Effector memory CD4-positive, alpha-beta T cell (primary cell): ENCODE data around the gene GRIK3.

Source experiments
- DNase-seq, 3 donors: peaks; one replicate each; pipeline ENCODE4 v3.0.0-alpha.2; 2020
- H3K27ac ChIP-seq: 2 replicates; pipeline ENCODE4 v1.7.0; 2013; ENCODE audit warnings: mild to moderate bottlenecking, low read length, moderate library complexity; ENCODE audit not compliant: insufficient read depth, poor library complexity, severe bottlenecking
- H3K27me3 ChIP-seq: replicated peaks from 2 replicates; pipeline ENCODE4 v1.7.0; 2013; ENCODE audit warnings: mild to moderate bottlenecking, low read length; ENCODE audit not compliant: insufficient read depth, control insufficient read depth, poor library complexity, severe bottlenecking
- H3K36me3 ChIP-seq: 2 replicates; pipeline ENCODE4 v1.7.0; 2013; ENCODE audit warnings: mild to moderate bottlenecking, low read length, moderate library complexity; ENCODE audit not compliant: control insufficient read depth, insufficient read depth
- H3K4me1 ChIP-seq: 2 replicates; pipeline ENCODE4 v1.7.0; 2013; ENCODE audit warnings: low read length, mild to moderate bottlenecking; ENCODE audit not compliant: control insufficient read depth, insufficient read depth, poor library complexity, severe bottlenecking
- H3K4me3 ChIP-seq: 2 replicates; pipeline ENCODE4 v1.7.0; 2013; ENCODE audit warnings: low read length, low read depth, mild to moderate bottlenecking; ENCODE audit not compliant: insufficient read depth, poor library complexity, severe bottlenecking
- H3K9me3 ChIP-seq: 2 replicates; pipeline ENCODE4 v1.7.0; 2013; ENCODE audit warnings: mild to moderate bottlenecking, low read length, moderate library complexity; ENCODE audit not compliant: control insufficient read depth

GRIK3 gene

DNA sequence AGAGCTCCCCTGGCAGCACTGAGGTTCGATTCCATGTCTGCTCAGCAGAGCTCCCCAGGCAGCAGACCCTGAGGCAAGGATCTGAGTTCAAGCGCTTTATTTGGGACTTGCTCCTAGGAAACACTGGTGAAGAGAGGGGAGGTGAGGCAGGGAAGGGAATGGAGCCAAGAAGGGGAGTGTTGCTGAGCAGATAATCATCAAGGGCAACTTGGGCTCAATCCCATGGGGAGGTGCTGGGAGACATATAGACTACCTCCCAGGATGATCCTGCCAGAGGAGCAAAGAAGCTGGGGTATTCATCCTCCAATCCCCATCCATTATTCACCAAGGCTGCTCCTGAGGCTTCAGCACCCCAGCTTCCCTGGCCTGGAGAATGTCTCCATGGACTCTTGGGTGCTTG is 47.0 kb downstream of the GRIK3 start:
- Histone ChIP-seq H3K4me1 (no peaks in the 10 kb centered on the region), H3K27me3 (no peaks in the 10 kb centered on the region), H3K9me3 (no peaks in the 10 kb centered on the region), H3K4me3 (no peak overlapping the region), H3K36me3 (no peaks in the 10 kb centered on the region), H3K27ac (no peak overlapping the region)
- no peak for DNase-seq

DNA sequence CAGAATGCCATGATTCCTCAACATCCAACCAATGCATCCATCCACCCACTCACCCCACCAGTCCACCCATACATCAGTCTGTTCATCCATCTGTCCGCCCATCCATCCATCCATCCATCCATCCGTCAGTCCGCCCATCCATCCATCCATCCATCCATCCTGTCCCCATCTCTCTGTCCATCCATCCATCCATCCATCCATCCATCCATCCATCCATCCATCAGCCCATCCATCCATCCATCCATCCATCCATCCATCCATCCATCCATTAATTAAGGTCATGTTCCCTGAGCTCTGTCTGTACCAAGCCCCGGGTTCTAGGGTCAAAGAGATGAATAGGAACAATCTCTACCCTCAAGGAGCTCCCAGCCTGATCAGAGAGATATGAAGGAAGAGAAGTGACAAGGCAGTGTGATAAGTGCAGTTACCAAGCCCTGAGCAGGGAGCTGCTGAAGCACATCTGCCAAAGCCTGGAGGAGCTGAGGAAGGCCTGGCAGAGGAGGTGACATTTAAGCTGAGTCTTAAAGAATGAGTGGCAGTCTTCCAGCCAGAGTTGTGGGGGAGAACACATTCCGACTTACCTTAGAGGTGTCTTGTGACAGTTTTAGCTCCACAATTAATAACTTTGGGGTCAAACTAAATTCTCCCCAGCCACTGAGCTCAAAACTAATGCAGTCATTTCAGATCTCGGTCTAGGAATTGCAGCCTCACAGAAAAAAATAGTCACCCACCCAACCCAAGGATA is 47.9 kb downstream of the GRIK3 start:
- no peak overlapping the region for H3K4me3 ChIP-seq
- no peaks in the 10 kb centered on the region for H3K4me1 ChIP-seq
- no peak overlapping the region for H3K27ac ChIP-seq
- no peaks in the 10 kb centered on the region for H3K27me3 ChIP-seq
- H3K9me3 ChIP-seq: no peaks in the 10 kb centered on the region
- no peaks in the 10 kb centered on the region for H3K36me3 ChIP-seq
- no peak for DNase-seq

DNA sequence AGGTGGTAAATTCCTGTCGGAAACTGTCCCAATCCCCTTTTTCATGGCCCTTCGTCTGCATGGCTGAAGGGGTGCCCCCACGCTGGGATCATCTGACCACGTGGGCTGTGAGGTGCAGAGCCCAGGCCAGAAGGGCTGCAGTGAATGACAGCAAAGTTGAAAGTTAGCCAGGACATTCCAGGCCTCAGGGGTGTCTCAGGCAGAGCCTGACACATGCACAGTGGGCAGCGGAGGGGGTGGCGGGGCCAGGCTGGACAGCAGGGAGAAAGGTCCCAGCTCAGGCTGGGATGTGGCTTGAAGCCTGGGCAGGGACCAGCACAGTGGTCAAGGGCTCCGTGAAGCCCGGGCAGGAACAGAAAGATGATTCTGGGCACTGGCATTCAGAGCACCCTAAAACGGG is 49.6 kb downstream of the GRIK3 start:
- H3K9me3 ChIP-seq: no peaks in the 10 kb centered on the region
- H3K4me3 ChIP-seq: no peak overlapping the region
- H3K4me1 ChIP-seq: no peaks in the 10 kb centered on the region
- DNase-seq: no peak
- no peak overlapping the region for H3K27ac ChIP-seq
- no peaks in the 10 kb centered on the region for H3K36me3 ChIP-seq
- H3K27me3 ChIP-seq: no peaks in the 10 kb centered on the region

DNA sequence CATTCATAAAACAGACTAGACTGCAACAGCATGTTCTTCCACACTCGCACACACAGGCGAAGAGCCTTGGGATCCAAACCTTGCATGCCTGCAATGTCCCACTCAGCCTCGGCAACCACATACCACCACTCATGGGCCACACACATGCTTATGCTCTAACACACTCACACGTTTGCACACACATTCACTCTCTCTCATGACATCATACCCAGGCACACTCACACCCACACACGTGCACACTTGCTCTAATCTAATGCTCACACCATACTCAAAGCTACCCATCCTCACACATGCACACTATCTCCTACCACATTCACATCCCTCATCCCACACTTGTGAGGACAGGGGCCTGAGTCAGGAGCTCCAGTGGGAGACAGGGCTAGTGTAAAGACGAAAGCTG is 50.3 kb downstream of the GRIK3 start:
- no peak overlapping the region for H3K4me3 ChIP-seq
- no peaks in the 10 kb centered on the region for H3K36me3 ChIP-seq
- H3K4me1 ChIP-seq: no peaks in the 10 kb centered on the region
- no peak overlapping the region for H3K27ac ChIP-seq
- no peak for DNase-seq
- no peaks in the 10 kb centered on the region for H3K9me3 ChIP-seq
- no peaks in the 10 kb centered on the region for H3K27me3 ChIP-seq

DNA sequence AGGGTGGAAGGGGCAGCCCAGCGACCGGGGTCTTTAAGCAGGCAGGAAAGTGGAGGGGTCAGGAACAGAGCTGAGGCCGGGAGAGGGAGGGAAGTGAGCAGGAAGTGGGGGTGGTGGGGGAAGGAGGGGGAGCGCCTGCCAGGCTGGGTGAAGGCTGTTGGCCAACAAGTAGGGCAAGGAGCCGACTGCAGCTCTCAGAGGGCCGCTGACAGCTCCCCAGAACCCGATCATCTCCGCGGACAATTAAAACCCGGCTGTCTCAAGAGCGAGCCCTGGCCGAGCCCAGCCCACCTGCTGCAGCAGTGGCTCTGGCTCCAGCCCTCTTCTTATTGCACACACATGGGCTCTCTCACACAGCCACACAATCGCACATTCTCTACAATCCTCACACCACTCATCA is 51.6 kb downstream of the GRIK3 start:
- no peak overlapping the region for H3K4me3 ChIP-seq
- no peaks in the 10 kb centered on the region for H3K36me3 ChIP-seq
- no peaks in the 10 kb centered on the region for H3K9me3 ChIP-seq
- no peak for DNase-seq
- H3K27me3 ChIP-seq: no peaks in the 10 kb centered on the region
- H3K4me1 ChIP-seq: no peaks in the 10 kb centered on the region
- no peak overlapping the region for H3K27ac ChIP-seq

DNA sequence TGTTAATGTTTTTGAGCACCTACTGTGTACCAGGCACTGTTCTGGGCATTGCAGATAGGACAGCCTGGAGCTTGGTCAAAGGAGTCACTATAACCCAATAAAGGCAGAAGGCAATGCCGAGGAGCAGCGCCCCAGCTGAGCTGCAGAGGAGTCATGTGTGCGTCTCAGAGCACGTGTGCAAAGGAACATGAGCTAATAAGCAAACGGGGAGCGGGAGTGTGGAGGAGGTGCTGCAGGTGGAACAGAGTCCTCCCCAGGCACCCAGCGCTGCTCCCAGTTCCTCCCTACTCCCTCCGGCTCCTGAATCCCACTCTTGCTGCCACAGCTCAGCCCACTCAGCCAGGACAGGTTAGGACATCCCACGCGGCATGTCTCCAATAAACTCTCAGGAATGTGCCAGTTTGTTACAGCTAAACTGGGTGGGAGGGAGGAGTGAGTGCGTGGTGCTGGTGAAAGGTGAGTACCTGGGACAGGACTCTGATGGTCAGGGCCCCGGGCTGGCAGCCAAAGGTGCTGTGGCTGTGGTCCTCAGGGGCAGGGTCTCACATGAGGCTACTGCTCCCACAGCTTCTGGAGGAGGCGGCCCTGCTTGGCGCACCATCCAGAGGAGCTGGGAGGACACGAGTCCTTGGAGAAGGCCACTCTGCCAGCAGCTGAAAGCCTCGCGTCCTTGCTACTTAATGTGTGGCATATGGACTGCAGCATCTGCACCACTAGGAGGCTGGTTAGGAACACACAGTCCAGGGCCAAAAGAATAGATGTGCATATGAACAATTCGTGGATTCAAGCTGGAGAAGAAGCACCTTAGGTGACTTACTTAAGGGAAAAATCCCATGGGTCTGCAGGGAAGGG is 52.3 kb downstream of the GRIK3 start:
- Histone ChIP-seq H3K4me1 (no peaks in the 10 kb centered on the region), H3K36me3 (no peaks in the 10 kb centered on the region), H3K4me3 (no peak overlapping the region), H3K27ac (no peak overlapping the region), H3K9me3 (no peaks in the 10 kb centered on the region), H3K27me3 (no peaks in the 10 kb centered on the region)
- DNase-seq: no peak

DNA sequence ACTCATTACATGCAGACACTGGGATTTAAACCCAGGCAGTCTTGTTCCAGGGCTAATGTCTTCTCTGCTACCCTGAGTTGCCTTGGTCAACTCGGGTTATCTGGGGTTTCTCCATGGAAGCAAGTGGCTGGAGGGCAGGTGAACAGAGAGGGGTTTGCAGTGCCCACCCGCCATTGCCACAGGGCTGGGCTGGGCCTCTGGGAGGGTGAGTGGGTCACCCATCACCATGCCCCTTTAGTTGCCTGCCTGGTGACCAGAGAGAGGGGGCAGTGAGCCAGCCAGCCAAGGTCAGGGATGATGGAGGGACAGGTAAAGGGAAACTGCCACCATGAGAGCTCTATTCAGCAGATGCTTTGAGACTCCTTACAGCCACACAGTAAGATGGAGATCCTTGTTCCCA is 53.2 kb downstream of the GRIK3 start:
- Histone ChIP-seq H3K4me3 (no peak overlapping the region), H3K27ac (no peak overlapping the region)

DNA sequence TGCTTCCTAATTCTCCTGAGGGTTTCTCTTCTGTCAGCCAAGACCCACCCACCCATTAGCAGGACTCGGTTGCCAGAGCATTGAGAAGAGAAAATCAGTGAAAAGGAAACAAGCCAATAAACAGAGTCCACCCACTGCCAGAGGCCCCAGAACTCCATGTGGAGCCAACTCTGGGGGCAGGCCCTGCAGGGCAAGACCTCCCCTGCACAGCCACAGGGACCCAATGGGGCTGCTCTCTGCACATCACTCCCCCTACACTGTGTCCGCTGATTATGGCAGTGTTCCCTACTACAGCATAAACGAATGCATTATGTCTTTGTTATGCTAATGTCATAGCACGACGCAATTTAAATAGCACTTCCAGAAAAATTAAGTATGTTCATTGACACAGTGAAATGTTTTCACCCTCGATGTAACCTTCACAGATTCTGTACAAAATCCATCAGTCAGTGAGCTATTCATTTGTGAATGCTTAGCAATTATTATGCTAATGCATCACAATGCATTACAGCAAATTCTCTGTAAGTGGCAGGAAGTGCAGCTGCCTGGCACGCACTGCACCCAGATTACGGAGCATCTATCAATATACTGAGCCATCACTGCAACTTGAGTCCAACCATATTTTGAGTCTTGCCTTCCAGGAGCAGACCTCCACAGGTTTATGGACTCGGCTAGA is 56.4 kb downstream of the GRIK3 start:
- H3K27me3 ChIP-seq: no peaks in the 10 kb centered on the region
- H3K4me3 ChIP-seq: no peak overlapping the region
- H3K27ac ChIP-seq: no peak overlapping the region
- DNase-seq: no peak
- H3K36me3 ChIP-seq: no peaks in the 10 kb centered on the region
- H3K4me1 ChIP-seq: no peaks in the 10 kb centered on the region
- H3K9me3 ChIP-seq: no peaks in the 10 kb centered on the region

More for the DNA sequence above, 53.2 kb downstream of the GRIK3 start:
- H3K4me1 ChIP-seq: no peaks in the 10 kb centered on the region
- no peaks in the 10 kb centered on the region for H3K27me3 ChIP-seq
- H3K9me3 ChIP-seq: no peaks in the 10 kb centered on the region
- H3K36me3 ChIP-seq: no peaks in the 10 kb centered on the region
- no peak for DNase-seq

DNA sequence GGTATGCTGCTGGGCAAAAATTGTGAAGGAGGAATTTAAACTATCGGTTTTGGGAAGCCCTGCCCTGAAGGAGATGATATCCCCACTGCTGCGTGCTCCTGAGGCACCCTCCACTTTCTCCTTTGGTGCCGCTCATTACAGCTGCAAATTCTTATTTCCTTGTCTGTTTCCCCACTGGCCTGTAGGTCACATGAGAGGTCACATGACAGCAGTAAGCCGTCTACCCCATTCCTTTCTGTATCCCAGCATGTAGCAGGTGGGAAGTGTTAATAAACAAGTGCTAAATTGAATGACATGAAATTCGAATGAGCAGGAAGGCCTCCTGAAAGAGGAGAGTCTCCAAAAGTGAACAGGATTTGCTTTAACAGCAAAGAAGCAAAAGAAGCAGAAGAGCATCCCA is 58.7 kb downstream of the GRIK3 start:
- Histone ChIP-seq H3K36me3 (no peaks in the 10 kb centered on the region), H3K4me3 (no peak overlapping the region), H3K27me3 (no peaks in the 10 kb centered on the region), H3K9me3 (no peaks in the 10 kb centered on the region), H3K27ac (no peak overlapping the region), H3K4me1 (no peaks in the 10 kb centered on the region)
- DNase-seq: no peak

DNA sequence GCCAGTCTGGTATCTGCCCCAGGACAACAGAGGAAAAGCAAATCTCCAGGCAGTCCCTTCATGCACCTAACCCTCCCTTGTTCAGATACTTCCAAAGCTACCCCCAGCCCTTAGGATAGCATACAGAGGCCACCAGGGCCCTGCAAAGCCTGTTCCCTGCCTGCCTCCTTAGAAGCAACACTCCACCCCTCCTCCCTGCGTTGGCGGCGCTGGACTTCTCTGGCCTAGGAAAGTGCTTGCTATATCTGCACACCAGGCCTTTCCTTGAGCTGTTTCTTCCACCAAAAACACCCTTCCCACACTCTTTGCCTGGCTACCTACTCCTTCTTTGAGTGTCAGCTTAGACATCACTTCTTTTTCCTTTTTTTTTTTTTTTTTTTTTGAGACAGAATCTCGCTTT is 61.3 kb downstream of the GRIK3 start:
- Histone ChIP-seq H3K4me3 (no peak overlapping the region), H3K27ac (no peak overlapping the region), H3K4me1 (no peaks in the 10 kb centered on the region), H3K36me3 (no peaks in the 10 kb centered on the region), H3K9me3 (no peaks in the 10 kb centered on the region), H3K27me3 (no peaks in the 10 kb centered on the region)
- no peak for DNase-seq
